HG03060 (cell line): Measurements from ENCODE around the gene UTS2B.

Source experiments
- ATAC-seq: cut with Tn5 transposase; IDR thresholded peaks from one replicate; pipeline ENCODE4 v1.9.1; 2021; ENCODE audit warnings: low read depth, moderate number of reproducible peaks; ENCODE audit not compliant: unreplicated experiment

UTS2B gene

GRCh38 chr3:191253089-191253799, 77.1 kb downstream of the UTS2B start:
- no peak for ATAC-seq

- no peak for ATAC-seq
Observed at GRCh38 chr3:191246630-191247029, 83.7 kb downstream of the UTS2B start.

GRCh38 chr3:191246034-191246433, 84.3 kb downstream of the UTS2B start:
- ATAC-seq: peak; percentile 39

GRCh38 chr3:191244242-191244867, 86.0 kb downstream of the UTS2B start:
- ATAC-seq: no peak

DNA sequence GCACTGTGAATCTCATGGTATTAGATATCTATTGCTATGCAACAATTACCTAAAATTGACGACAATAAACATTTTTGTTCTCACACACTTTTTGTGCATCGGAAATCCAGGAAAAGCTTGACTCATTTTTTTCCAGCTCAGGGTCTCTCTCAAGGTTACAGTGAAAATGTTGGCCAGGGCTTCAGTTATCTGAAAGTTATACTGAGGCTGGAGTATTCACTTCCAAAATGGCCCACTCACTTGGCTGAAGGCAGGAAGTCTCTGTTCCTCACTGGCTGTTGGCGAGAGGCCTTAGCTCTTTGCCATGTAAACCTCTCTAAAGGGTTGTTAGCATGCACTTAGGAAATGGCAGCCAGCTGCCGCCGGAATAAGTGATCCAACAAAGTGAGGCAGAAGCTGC, 89.8 kb downstream of the UTS2B start:
- no peak for ATAC-seq

DNA sequence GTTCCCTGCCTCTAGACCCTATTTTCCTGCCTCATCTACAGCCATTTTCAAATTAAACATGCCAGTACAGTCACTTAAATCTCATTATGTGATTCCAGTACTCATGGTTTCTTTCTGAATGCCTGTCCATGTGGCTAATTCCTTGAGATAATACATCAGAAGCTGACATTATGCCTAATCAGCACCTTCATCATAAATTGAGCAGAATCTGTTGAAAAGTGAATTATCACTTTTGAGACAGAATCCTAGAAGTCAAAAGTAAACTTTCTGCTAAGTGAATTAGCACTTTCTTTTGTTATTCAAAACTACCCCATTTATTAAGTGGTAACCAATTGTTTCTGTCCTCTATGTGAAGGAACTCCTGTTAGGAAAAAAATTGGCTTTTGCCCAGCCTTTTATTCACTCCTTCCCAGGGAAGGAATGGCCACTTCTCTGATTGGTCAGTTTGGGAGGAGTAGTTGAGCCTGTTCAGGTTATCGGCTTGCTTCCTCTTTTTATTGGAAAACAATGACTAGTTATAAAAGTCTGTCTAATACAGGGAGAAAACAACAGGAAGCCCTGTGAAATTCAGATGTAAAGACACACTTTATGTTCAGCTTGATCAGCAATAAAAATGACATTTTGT, 90.8 kb downstream of the UTS2B start:
- ATAC-seq: no peak

- no peak for ATAC-seq
Observed at GRCh38 chr3:191238321-191238817, 92.0 kb downstream of the UTS2B start.

GRCh38 chr3:191237047-191237882, 93.1 kb downstream of the UTS2B start:
- no peak for ATAC-seq

- ATAC-seq: no peak
Observed at GRCh38 chr3:191236646-191237045, 93.7 kb downstream of the UTS2B start.

DNA sequence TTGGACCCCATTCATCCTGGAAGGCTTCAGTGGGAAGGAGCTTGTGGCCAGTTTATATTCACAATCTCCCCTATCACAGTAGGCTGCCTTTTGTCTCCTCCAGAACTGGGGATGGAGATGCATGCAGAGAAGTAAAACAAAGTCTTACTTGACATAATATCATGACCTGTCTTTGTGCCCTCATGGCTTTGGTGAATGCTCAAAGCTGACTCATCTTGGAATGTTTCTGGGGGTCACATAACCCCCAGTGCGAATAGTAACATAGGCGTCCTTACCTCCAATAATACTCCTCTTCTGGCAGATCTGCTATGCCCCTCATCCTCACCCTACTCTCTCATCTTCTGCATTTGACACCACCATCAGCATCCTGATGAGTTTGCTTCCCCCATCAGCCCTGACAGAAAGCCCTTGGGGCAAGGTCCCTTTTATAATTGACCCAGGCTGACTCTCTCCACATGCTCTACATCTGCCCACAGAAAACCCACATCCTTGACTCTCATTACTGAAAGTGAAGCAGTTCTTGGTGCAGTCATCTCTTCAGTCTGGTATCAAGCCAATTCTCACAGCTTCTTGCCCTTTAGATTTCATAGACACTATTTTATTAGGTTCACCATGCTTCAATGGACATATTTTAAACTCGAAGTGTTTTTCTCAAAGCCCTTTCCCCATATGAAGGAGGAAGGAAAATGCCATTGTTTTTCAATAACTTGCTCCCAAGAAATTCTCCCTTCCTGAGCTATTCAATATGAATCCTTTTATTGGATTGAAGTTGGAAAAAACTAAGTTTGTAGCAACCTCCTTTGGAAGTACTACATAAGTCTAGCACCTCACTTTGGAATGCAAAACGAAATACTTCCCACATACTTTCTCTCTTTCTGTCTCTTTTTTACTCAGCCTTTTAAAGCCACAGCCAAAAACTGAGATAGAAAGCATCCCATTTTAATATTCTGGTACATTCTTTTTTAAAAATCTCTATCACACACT, 94.7 kb downstream of the UTS2B start:
- peak; percentile 98 for ATAC-seq

GRCh38 chr3:191234216-191234615, 96.1 kb downstream of the UTS2B start:
- no peak for ATAC-seq

GRCh38 chr3:191227541-191227940, 102.8 kb downstream of the UTS2B start:
- ATAC-seq: no peak

GRCh38 chr3:191221638-191222037, 108.7 kb downstream of the UTS2B start:
- no peak for ATAC-seq

DNA sequence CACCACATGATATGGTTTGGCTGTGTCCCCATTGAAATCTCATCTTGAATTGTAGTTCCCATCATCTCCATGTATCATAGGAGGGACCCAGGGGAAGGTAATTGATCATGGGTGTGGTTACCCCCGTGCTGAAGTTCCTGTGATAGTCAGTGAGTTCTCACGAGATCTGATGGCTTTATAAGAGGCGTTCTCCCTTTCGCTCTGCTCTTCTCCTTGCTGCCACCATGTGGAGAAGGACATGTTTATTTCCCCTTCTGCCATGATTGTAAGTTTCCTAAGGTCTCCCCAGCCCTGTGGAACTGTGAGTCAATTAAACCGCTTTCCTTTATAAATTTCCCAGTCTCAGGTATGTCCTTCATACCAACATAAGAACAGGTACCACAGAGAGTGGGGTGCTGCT, 109.4 kb downstream of the UTS2B start:
- ATAC-seq: no peak

DNA sequence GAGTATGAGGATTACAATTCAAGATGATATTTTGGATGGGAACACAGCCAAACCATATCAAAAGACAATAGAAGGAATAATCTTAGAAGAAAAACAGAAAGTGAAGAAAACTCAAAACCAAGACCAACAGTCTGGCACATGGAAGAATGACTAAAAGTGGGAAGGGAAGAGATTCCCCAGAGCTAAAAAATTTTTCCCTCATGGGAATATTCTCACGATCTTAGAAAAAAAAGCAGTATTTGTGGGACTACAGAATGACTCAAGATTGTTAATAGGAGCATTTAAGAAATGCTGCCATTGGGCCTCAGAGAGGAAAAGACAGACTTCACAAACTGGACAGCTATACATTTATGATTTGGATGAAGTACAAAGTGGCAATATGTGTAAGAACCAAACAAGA, 113.0 kb downstream of the UTS2B start:
- ATAC-seq: no peak
